ENCODE data around the gene PCMT1. TPM values are rescaled to one million over a fixed set of nuclear protein-coding genes. Genes with fewer than 3 reads are reported as not detected.

Gene PCMT1
- polyA plus RNA-seq, 1 donor (not counting 4 experiments of a cell fraction or from before 2014, with no cell fraction given): 167 TPM

- no peak overlapping the region for H3K27ac ChIP-seq (ENCODE audit: control insufficient read depth, insufficient read depth, low read length)
- peaks cover 4% of the 10 kb centered on the region for H3K79me2 ChIP-seq (ENCODE audit: control insufficient read depth, insufficient read depth, low read length)
- FAIRE-seq: no peak
- H3K36me3 ChIP-seq (ENCODE audit: control insufficient read depth in 2 of 2, extremely low read depth in 1 of 2, insufficient read depth in 2 of 2, low read length in 2 of 2): peaks cover 0 to 8% of the 10 kb centered on the region in 2 experiments
- H3K4me2 ChIP-seq (ENCODE audit: control insufficient read depth, extremely low read depth, insufficient read depth, low read depth, low read length): no peak overlapping the region
- dilution Hi-C loops (cut with MboI; ENCODE audit: extremely low pct_ligation_motif_present, low sequenced_read_pairs): no loop called here
- H2AFZ ChIP-seq (ENCODE audit: control insufficient read depth, low read length): no peak overlapping the region
- TF ChIP-seq CTCF (optimal IDR thresholded peaks at IDR 0.05 in 1 of 3, IDR thresholded peaks at IDR 0.05 in 1 of 3, conservative IDR thresholded peaks at IDR 0.05 in 1 of 3; ENCODE audit: extremely low read depth in 1 of 3, insufficient read depth in 2 of 3, low read length in 3 of 3) (no peak), EZH2 (IDR thresholded peaks at IDR 0.05; ENCODE audit: low read length) (no peak)
- H4K20me1 ChIP-seq (ENCODE audit: control insufficient read depth, extremely low read depth, insufficient read depth, low read length): no peaks in the 10 kb centered on the region
- H3K9me1 ChIP-seq (ENCODE audit: control insufficient read depth, extremely low read depth, insufficient read depth, low read length): no peaks in the 10 kb centered on the region
- H3K4me1 ChIP-seq (ENCODE audit: control insufficient read depth, extremely low read depth, insufficient read depth, low read length): peaks cover 4% of the 10 kb centered on the region
- H3K27me3 ChIP-seq (ENCODE audit: control insufficient read depth, extremely low read depth, insufficient read depth, low read length): no peaks in the 10 kb centered on the region
- no peak for DNase-seq (ENCODE audit: low read depth, low spot score)
- H3K9me3 ChIP-seq (ENCODE audit: control insufficient read depth, low read depth, low read length): no peaks in the 10 kb centered on the region
- H3K4me3 ChIP-seq (ENCODE audit: control insufficient read depth in 2 of 3, extremely low read depth in 1 of 3, insufficient read depth in 2 of 3, low read depth in 1 of 3, low read length in 3 of 3): no peak overlapping the region
- H3K9ac ChIP-seq (ENCODE audit: control insufficient read depth, extremely low read depth, insufficient read depth, low read length): no peak overlapping the region
These were observed 26.3 kb upstream of the PCMT1 start for GRCh38 chr6:149723262-149723661.

- no peaks in the 10 kb centered on the region for H3K4me1 ChIP-seq (ENCODE audit: control insufficient read depth, extremely low read depth, insufficient read depth, low read length)
- no peak overlapping the region for H3K4me2 ChIP-seq (ENCODE audit: control insufficient read depth, extremely low read depth, insufficient read depth, low read depth, low read length)
- H3K9me3 ChIP-seq (ENCODE audit: control insufficient read depth, low read depth, low read length): no peaks in the 10 kb centered on the region
- H3K9me1 ChIP-seq (ENCODE audit: control insufficient read depth, extremely low read depth, insufficient read depth, low read length): no peaks in the 10 kb centered on the region
- H2AFZ ChIP-seq (ENCODE audit: control insufficient read depth, low read length): no peak overlapping the region
- DNase-seq (ENCODE audit: low read depth, low spot score) (peak; percentile 57), FAIRE-seq (peak; percentile 70)
- H4K20me1 ChIP-seq (ENCODE audit: control insufficient read depth, extremely low read depth, insufficient read depth, low read length): no peaks in the 10 kb centered on the region
- dilution Hi-C loops (cut with MboI; ENCODE audit: extremely low pct_ligation_motif_present, low sequenced_read_pairs): no loop called here
- no peak overlapping the region for H3K9ac ChIP-seq (ENCODE audit: control insufficient read depth, extremely low read depth, insufficient read depth, low read length)
- TF ChIP-seq EZH2 (IDR thresholded peaks at IDR 0.05; ENCODE audit: low read length) (no peak), CTCF (optimal IDR thresholded peaks at IDR 0.05 in 1 of 3, IDR thresholded peaks at IDR 0.05 in 1 of 3, conservative IDR thresholded peaks at IDR 0.05 in 1 of 3; ENCODE audit: extremely low read depth in 1 of 3, insufficient read depth in 2 of 3, low read length in 3 of 3) (peak; percentile 77 to 91 (median 85))
- no peaks in the 10 kb centered on the region for H3K27me3 ChIP-seq (ENCODE audit: control insufficient read depth, extremely low read depth, insufficient read depth, low read length)
- H3K27ac ChIP-seq (ENCODE audit: control insufficient read depth, insufficient read depth, low read length): no peak overlapping the region
- no peak overlapping the region for H3K4me3 ChIP-seq (ENCODE audit: control insufficient read depth in 2 of 3, extremely low read depth in 1 of 3, insufficient read depth in 2 of 3, low read depth in 1 of 3, low read length in 3 of 3)
- no peaks in the 10 kb centered on the region for H3K79me2 ChIP-seq (ENCODE audit: control insufficient read depth, insufficient read depth, low read length)
- H3K36me3 ChIP-seq (ENCODE audit: control insufficient read depth in 2 of 2, extremely low read depth in 1 of 2, insufficient read depth in 2 of 2, low read length in 2 of 2): peaks cover 3 to 14% of the 10 kb centered on the region in 2 experiments
These were observed 25.6 kb upstream of the PCMT1 start for GRCh38 chr6:149723771-149724417.
